GM18861 (cell line): ENCODE results near the gene LRRC28.

ENCODE experiments used
- ATAC-seq: cut with Tn5 transposase; IDR thresholded peaks from one replicate; pipeline ENCODE4 v1.9.1; 2021; ENCODE audit not compliant: unreplicated experiment

Gene LRRC28

DNA sequence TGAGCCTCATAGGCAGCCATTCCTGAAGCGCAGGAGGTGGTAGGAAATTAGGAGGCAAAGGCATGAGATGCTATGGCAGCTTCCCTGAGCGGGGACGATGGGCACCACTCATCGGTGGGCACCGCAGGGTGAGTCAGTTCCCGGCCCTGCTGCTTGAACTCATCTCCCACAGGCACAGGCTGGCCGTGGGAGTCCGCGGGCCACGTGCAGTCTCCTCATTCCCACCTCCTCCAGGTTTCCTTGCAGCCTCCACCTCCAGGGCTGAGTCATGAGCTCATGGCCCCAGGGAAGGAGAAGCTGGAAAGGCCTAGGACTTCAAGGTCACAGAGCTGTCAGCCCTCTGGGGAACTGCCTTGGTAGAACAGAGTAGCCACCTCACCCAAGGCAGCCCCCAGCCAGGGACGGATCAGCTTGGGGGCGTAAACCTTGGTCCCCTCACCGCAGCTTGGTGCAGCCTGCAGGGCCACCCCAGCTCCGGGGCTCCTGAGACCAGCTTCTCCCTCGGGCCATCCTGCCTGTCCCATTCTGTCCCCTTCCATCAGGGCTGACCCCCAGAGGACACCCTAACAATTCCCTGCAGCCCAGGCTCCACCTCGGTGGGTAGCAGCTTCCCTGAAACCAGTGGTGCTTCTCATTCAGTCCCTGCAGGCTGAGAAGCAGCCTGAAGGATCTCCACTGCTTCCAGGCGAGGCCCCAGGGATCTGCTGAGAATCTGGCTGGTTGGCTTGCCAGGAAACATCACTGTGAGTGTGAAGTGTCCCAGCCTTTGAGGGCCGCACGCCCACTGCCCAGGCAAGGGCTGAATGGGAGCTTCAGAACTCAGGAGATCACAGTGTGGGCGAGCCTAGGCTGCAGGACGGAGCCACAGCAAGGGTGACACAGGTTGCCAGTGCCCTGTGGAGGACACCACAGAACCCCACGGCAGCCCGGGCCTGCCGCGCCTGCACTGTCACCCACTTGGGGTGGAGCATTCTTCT, 163.8 kb downstream of the LRRC28 start:
- ATAC-seq = no peak

DNA sequence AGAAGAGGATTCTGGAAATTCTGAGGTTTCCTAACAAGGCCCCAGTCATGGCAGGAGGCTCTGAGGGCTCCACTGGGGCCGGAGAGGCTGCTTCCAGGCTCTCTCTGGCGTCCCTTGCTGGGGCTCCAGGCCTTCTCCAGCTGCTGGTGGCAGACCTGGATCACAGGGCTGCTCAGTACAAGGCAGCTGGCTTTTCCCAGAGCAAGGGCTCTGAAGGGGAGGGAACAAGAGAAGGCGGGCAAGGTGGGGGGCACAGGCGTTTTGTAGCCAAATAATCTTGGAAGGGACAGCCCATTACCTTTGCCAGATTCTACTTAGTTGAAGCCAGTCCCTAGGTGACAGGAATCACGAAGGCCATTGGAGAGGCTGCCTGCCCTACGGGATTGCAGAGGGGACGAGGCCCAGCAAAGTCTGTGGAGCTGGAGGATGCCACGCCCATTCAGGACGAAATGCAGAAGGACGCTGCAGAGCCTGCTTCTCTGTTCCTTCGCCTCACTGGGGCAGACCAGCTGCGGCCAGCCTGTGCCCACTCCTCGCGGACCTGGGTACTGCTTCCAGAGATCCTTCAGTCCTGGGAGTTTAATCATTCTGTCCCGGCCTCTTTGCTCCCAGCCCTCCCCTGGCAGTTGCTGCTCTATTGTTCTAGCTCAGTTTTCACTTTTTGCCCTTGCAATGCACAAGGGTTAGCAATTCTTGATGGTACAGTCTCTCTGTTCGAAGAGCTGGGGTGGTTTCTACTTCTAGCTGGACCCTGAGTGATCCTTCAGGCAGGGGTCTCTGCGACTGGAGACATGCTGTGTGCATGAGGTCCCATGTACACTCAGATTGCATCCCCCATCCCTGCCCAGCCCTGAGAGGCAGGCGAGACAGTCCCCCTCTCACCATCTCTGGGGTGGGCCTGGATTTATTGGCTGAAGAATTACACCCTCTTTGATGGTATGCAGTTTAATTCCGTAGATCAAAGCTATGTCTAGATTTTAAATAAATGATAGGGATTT, 165.2 kb downstream of the LRRC28 start:
- no peak for ATAC-seq

DNA sequence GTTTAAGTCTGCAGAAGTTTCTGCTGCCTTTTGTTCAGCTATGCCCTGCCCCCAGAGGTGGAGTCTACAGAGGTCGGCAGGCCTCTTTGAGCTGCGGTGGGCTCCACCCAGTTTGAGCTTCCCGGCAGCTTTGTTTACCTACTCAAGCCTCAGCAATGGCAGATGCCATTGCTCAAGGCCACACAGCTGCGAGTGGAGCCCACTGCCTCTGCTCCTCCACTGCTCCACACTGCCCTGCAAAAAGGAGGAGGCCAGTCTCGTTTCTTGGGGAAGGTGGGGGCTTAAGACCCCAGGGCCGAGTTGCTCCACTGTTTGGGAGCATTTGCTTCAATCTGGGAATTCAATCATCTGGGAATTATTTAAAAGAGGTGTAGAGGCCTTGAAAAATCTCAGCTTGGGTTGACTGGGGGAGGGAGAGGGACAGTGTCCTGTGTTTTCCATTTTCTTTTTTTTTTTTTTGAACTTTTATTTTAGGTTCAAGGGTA, 169.9 kb downstream of the LRRC28 start:
- ATAC-seq = no peak

DNA sequence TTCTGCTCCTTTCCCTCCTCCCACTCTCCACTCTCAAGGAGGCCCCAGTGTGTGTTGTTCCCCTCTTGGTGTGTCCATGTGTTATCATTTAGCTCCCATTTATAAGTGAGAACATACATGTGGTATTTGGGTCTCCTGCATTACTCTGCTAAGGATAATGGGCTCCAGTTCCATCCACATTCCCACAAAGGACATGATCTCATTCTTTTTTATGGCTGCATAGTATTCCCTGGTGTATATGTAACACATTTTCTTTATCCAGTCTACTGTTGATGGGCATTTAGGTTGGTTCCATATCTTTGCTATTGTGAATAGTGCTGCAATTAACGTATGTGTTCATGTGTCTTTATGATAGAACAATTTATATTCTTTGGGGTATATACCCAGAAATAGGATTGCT, 170.5 kb downstream of the LRRC28 start:
- ATAC-seq = no peak

DNA sequence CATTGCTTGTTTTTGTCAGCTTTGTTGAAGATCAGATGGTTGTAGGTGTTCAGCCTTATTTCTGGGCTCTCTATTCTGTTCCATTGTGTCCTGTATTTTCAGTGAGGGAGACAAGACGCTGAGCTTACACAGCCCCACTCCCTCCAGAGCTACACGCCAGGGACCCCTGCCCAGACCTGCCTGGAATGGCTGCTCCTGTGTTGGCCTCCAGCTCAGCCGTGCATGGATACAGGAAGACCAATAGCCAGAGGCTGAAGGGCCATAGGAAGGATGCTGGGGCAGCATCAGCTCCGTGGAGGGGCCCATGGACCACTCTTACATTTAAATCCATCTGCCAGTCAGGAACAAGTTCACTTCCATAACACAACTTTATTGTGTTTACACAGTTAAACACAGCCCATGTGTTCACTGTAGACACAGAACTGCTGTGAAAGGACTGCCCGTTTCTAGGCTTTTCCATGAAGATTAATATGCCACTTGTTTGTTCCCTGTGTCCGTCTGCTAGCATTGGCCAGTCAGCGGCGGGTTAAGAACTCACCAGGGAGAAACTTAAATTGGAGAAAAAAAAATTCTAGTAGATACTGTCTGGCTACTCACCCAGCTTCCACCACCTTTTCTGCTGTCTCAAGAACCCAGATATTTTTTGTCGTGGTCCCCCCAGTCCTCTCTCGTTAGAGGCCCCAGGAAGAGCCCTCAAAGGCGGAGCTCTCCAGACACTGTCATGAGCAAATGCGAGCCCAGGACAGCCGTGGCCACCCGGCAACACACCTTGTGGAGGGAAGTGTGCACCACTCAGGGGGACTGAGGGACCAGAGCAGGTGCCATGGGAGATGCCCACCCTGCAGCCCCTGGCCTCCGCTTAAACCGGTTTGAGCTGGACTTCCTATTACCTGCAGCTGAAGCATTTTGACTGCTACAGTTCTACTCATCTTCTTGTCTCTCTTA, 172.2 kb downstream of the LRRC28 start:
- no peak for ATAC-seq

DNA sequence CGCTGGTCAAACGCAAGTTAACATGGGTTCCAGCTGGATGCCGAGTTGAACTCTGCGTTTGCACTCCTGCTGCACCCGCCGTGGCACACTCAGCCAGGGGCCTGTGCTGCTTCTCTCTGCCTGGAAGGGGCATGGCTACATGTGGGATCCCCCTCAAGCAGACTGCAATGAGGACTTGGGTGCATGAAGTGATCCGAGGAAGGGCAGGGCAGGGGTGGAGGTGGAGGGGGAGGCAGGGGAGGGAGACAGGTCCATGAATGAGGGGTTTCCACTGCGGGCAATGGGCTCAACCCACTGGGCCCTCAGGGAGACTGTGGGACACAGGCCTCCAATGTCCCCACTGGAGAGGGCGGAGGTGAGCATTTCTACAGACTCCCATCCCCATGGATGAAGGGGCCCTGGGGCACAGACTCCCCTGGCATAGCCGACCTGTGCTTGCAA, 172.9 kb downstream of the LRRC28 start:
- no peak for ATAC-seq

GRCh38 chr15:99424978-99425656, 173.8 kb downstream of the LRRC28 start:
- no peak for ATAC-seq

DNA sequence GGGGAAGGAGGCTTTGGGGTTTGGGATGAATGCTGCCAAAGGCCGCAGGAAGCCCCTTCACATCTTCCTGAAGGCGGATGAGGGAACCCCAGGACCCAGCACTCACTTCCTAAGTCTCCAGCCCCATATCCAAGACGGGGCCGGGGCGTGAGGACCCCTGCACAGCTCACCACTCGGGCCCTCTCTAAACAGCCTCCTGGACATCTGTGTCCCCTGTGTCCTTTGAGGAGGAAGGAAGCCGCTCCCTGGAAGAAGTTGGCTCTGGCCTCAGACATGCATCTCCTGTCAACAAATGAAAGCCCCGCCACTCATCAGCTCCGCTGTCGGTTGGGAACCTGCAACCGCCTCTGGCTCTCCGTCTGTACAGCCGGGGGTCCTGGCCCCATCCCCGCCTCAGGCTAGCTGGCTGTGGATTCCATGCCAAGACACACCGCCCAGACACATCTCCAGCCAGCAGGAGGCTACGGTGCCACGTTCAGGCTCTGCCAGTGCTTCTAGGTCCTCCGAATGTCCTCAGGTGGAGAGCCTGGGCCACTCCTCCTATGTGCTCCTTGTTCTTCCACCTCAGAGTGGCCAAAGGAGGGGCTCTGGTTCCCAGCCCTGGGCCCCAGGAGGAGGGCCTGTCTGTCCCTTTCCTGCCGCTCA, 174.5 kb downstream of the LRRC28 start:
- ATAC-seq = no peak

DNA sequence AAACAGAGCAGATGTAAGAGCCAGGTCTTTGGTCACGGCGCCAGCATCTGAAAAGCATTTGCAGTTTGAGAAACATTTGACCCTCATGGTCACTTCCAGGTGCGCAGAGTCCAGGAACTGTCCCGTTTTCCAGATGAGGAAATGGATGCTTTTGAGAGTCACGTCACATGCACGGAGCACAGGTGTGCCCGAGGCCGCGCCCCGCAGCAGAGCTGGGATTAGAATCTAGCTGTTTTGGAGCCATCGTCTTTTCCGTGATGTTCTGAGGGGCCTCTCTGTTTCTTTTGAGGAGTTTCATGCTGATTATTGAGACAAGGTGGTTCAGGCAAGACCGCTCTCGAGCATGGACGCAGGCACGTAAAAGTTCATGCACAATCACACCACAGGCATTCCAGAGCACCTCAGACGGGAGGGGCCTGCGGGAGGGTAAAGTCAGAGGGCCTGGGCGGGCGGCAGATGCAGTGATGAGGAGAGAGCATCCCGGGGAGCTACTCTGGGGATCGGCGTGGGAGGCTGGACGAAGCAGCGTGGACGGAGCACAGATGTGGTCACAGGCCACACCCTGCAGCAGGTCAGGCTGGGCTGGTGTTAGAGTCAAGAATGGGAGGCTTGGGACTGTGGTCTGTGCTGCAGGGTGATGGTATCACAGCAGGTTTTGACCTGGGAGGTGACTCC, 175.3 kb downstream of the LRRC28 start:
- no peak for ATAC-seq

DNA sequence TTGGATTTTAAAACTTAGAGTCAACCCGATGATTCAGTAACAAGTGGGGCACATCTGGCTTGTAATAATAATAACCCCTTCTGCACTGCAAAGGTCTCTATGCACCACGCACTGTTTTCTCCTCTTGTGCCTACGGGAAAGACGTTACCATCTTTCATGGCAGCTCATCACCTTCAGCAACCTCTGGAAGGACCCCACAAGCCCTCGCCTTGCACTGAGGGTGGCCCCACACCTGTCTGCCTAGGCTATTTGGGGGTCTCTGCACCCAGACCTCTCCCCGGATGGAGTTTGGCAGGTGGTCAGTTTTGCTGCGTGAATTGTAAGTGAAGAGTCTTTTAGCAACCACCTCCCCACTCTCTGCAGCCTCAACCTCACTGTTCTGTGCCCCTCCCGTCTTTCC, 175.9 kb downstream of the LRRC28 start:
- no peak for ATAC-seq

- no peak for ATAC-seq
Observed at GRCh38 chr15:99427668-99428361, 176.5 kb downstream of the LRRC28 start.

DNA sequence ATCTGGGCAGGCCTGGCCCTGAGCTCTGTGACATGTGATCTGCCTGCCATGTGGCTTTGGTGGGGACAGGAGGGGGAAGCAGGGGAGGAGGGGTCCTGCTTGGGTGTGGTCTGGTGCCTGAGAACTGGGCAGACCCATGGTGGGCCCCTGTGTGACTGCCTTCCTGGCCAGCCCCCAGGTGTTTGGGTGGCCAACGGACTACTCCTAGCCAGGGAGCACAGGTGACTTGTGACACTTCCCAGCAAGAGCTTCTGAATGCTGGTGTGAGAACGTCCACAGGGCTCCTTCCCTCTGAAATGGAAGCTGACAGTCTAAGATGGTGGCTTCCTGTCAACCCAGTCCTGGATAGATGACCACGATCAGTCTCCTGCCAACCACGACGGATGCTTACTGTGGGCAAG, 178.4 kb downstream of the LRRC28 start:
- no peak for ATAC-seq

DNA sequence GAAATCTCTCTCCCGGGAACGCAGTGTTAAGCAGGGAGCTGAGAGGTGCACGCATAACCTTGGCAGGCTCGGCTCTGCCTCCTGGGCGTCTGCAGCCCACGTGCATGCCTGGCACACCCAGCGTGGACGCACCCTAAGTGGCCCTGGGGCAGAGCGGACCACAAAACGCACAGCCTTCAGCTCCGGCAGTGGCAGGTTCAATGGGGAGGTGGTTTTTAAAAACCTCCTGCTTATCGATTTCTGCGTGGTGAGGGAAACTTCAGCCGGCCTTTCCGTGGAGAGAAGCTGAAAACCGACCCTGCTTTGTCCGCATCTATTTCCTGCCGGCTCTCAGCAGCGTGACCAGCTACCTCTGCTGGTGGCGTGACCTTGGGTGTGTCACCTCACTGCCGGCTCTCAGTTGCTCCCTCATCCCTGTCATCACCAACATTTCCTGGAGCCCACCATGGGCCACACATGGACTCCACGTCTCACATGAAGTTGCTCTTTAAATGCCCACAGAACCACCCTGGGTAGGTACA, 179.7 kb downstream of the LRRC28 start:
- no peak for ATAC-seq

GRCh38 chr15:99431661-99432091, 180.4 kb downstream of the LRRC28 start:
- no peak for ATAC-seq

DNA sequence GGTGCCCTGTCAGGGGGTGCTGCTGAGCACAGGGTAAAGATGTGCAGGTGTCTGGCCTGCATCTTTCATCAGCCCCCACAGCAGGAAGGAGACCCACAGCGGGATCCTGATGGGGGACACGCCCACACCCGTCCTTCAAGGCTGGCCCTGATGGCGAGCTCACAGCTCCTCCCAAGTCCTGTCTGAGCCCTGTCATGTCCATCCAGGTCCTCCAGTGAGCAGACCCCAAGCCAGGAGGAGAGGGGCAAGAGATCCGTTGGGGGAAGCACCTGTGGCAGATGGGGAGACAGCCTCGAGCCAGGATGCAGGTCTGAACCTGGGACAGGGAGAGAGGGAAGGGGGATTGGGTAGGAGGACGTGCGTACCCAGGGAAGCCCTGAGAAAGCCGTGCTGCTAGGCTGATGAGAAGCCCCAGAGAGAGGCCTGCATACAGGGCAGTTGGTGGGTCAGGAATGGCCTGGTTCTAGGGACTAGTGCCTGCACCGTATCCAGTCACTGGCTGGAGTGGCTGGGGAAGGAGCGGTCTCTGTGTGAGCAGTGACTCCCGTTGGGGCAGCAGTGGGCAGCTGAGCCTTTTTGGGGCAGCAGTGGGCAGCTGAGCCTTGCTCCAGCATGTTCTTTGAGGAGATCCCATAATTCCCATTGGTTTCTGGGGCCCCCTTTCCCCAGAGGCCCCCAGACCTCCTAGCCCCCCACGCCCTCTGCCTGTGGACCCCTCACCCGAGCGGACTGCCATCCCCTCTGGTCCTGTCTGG, 181.2 kb downstream of the LRRC28 start:
- ATAC-seq = no peak

GRCh38 chr15:99433026-99433756, 181.9 kb downstream of the LRRC28 start:
- no peak for ATAC-seq
